GM20000 (cell line): Measurements from ENCODE around the gene SELENOO.

Source experiments
- DNase-seq: peaks from one replicate; pipeline ENCODE4 v3.0.0; 2012; ENCODE audit warnings: low spot score
- TF ChIP-seq, protein P1 (sequence below): IDR thresholded peaks from 2 replicates; pipeline ENCODE4 v1.5.1; 2012; ENCODE audit warnings: mild to moderate bottlenecking, control low read depth; ENCODE audit errors: extremely low read depth, missing control alignments

SELENOO gene

DNA sequence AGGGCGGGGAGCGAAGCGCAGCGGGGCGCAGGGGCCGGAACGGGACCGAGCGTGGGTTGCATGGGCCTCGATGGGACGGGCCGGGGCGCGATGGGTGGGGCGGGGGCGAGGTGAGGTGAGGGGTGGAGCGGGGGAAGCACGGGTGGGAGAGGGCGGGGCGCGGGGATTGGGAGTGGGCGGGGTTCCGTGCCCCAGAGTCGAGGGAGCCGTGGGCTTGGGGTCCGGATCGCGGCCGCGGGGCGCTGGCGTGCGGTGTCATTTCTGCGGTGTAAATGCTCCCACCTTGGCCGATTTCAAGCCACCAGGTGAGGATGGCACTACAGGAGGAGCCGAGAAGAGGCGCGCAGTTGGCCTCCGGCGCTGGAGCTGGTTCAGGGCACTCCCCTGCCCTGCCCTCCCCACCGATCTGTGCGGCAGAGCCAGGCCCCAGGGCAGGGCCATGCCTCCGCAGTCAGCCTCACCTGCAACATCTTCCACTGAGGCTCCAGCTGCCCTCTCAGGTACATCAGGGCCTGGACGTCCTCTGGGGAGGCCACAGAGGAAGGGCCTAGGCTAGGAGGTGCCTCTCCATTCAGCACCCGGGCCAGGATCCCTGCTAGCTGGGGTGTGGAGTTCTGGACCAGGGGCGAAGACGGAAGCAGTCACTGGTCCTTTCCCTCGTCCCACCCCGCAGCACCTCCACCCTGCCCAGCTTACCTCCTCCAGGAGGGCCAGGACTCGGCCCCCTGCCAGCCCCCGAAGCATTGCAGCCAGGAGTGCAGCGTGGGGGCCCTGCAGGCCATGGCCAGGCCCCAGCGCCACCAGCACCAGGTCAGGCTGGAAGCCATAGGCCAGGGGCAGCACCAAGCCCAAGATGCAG, 44.6 kb downstream of the SELENOO start:
- TF ChIP-seq, protein P1, sequence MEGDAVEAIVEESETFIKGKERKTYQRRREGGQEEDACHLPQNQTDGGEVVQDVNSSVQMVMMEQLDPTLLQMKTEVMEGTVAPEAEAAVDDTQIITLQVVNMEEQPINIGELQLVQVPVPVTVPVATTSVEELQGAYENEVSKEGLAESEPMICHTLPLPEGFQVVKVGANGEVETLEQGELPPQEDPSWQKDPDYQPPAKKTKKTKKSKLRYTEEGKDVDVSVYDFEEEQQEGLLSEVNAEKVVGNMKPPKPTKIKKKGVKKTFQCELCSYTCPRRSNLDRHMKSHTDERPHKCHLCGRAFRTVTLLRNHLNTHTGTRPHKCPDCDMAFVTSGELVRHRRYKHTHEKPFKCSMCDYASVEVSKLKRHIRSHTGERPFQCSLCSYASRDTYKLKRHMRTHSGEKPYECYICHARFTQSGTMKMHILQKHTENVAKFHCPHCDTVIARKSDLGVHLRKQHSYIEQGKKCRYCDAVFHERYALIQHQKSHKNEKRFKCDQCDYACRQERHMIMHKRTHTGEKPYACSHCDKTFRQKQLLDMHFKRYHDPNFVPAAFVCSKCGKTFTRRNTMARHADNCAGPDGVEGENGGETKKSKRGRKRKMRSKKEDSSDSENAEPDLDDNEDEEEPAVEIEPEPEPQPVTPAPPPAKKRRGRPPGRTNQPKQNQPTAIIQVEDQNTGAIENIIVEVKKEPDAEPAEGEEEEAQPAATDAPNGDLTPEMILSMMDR: no peak
- DNase-seq: no peak

DNA sequence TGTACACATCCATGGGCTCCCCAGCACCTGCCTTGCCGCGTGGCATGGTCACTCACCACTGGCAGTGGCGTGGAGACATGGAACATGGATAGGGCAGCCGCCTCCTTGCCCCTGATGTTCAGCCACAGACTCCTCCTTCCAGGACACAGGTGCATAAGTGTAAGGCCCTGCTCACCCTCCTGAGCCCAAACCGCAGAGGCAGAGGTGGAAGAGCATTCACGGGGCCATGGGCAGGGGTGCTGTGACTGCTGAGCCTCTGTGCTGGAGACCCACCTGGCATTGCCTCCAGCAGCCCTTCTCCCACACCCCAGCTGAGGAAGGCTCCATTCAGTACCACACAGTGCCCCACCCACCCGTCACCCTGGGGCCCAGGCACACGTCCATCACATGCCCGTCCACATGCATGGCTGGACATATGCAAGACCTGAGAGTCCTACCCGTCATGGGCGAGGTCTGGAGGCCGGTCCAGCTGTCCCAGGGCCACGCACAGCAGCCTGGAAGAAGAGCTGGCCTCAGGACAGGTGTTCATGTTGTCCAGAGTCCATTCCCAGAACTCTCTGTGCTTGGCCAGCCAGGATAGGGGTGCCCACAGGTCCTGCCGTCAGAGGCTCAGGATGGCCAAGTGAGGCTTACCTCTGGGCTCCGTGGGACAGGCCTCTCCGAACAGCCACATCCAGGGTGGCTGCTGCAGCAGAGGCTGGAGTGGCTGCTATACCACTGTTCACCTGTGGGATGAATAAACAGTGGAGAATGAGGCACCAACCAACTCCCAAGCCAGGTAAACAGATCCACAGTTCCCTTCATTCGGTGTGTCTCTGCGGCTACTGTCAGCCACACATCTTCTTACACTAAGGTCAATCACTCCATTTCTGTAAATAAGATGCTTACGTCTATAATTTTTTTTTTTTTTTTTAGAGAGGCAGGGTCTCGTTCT, 45.7 kb downstream of the SELENOO start:
- no peak for DNase-seq
- TF ChIP-seq, protein P1: no peak

DNA sequence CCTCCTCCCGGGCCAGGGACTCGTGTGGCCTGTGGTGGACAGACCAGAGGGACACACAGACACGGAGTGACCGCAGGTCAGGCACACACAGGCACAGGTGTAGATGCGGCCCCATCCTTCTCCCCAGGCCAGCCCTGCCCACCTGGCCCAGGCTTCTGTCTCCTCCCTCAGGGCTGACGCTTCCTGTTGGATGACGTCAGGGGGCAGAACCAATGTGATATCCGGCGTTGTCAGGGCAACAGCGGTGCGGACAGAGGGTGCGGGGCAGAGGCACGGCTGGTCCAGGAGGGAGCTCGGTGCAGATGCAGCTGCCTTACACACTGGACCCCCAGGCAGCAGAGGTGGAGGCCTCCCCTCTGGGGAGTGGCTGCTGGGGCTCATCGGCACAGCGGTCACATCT, 46.9 kb downstream of the SELENOO start:
- peak; percentile 75 for DNase-seq
- TF ChIP-seq, protein P1: no peak

DNA sequence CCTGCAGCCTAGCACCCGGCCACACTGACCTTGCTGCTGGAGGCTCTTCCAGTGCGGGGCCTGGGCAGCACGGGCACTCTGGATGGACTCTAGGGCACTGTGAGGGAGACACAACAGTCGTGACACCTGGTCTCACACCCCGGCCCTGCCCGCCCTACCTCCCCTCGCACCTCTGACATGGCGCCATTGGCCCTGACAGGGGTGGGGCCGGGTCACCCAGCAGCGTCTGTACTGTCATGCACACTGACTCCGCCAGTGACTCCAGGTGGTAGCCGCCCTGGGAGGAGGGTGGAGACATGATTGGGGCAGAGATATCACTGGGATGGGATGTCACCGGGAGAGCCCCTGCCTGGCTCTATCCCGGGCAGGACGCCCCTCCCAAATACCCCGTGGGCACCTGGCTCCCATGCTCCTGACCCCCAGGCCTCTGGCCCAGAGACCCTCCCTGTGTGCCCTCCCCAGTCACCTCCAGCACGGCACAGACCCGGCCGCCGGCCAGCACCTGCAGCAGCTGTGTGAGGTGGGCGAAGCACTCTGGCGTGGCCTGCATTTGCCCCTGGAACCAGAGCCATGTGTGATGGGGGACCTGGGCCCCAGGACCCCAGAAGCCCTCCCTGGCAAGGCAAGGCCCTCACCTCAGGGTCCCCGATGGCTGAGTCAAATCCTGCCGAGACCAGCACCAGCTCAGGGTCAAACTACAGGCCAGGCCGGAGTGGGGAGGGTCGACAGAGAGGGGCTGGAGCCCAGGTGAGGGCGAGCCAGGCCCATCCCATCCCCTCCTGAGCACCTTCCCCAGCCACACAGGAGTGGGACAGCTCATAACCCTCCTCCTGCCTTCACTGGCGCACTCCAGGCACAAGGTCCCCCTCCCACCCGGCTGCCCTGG, 47.6 kb downstream of the SELENOO start:
- DNase-seq: no peak
- TF ChIP-seq, protein P1: no peak

DNA sequence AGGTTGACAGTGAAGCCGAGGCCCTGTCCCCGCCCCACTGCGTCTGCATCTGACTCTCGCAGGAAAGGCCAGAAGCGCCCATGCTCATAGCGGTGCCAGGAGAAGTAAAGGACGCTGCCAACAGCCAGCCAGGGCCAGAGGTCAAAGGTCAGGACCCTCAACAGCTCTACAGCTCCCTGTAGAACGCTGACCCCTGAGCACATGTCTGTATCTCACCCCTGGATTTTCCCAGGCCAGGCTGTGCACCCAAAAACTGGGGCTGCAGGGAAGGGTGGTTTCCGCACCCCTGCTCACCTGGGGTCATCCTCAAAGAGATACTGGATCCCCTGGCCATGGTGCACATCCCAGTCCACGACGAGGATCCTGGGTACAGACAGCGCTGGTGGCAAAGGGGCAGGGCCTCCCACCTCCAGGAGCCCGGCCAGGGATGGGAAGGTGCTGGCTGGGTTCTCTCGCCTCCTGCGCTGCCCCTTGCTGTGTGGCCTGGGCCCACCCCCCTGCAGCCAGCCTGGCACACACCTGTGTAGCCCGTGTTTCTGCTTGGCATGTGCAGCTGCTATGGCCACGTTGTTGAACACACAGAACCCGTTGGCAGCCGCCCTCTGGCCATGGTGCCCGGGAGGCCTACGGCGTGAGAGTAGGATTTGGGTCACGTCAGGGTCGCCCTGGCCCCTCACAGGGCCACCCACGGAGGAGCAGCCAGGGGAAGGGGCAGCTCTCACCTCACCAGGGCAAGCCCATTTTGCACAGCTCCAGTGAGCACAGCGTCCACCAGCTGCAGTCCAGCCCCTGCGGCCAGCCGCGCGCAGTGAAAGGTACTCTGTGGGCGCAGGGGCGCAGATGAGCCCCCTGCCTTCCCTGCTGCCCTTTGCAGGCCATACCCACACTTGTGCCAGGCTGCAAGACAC, 48.8 kb downstream of the SELENOO start:
- TF ChIP-seq, protein P1: no peak
- no peak for DNase-seq

DNA sequence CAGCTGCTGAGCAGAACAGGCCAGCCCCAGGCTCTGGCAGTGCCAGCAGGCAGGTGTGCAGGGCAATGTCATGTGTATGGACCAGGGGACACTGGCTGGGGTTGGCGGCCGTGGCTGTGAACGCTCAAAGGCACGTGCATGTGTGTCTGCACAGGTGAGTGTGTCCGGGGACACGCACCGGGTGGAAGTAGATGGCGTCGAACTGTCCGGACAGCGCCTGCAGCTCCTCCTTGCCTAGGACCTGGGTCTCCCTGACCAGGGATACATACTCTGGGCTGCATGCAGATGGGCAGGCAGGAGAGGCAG, 49.4 kb downstream of the SELENOO start:
- TF ChIP-seq, protein P1: no peak
- no peak for DNase-seq
